HG02884 (cell line): ENCODE data around the gene LALBA.
A peak's percentile ranks its signal among the peaks of the same experiment; 100 is the strongest.
"Not testable (repeated sequence)": the region's sequence is repeated elsewhere in the genome, so short reads cannot be mapped to it uniquely, and the experiment has no call there.

Source experiments
- ATAC-seq: cut with Tn5 transposase; IDR thresholded peaks from one replicate; pipeline ENCODE4 v1.9.1; 2021; ENCODE audit warnings: mild to moderate bottlenecking, moderate library complexity; ENCODE audit not compliant: unreplicated experiment

Gene LALBA

DNA sequence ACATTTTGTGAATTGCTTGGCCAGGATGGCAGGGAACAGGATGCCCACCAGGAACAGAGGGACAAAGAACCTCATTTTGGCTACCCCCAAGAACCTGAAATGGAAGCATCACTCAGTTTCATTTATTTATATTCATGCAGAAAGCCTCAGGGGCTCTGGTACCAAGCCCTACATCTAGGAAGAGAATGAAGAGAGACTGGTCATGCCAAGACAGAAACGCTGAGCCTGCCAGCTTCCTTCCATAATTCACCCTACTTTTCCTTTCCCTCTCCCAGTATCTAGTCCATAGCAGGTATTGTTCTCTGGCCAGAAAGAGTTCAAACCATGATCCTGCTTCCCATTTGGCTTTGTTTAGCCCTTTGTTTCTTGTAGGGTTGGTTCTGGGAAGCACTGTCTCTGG lies at the start of gene LALBA:
Gene LALBA (minus strand): TSS at position 101 of the 400 bp plus-strand sequence. CDS start 26 bp downstream, at position 75.
- ATAC-seq, result no peak

DNA sequence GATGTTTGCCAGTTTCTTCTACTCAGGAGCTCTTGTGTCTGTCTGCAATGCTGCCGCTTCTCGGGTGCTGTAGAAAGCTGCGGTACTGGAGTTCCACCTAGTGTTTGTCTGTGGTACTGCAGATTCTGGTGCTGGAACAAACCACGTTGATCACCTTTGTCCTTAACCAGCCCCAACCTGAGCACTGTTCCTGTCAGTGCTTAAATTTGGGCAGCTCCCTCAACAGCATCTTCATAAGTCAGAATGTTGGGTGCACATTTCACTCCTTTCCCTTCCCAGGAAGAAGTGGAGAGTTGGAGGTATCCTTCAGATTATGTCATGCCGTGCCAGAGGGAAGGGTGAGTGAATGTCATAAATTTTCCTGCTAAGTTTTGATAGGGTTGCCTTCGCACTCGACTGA lies 48.7 kb upstream of the LALBA start:
- no peak for ATAC-seq

DNA sequence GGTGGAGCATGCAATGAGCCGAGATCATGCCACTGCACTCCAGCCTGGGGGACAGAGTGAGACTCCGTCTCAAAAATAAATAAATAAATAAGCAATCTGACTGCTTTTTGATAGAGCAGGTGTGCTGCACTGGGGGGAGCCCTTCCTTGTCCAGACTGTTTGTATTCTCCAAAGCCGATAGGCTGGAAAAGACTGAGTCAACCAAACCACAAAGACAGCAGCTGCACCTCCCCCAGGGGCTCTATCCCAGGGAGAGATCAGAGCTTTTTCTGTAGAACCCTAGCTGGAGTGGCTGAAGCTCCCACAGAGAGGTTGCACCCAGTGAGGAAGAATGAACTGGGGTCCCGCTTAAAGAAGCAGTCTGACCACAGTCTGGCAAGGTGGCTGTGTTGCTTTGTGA lies 45.8 kb upstream of the LALBA start:
- ATAC-seq, result no peak

GRCh38 chr12:48613321-48613720 lies 43.5 kb upstream of the LALBA start:
- no peak for ATAC-seq

DNA sequence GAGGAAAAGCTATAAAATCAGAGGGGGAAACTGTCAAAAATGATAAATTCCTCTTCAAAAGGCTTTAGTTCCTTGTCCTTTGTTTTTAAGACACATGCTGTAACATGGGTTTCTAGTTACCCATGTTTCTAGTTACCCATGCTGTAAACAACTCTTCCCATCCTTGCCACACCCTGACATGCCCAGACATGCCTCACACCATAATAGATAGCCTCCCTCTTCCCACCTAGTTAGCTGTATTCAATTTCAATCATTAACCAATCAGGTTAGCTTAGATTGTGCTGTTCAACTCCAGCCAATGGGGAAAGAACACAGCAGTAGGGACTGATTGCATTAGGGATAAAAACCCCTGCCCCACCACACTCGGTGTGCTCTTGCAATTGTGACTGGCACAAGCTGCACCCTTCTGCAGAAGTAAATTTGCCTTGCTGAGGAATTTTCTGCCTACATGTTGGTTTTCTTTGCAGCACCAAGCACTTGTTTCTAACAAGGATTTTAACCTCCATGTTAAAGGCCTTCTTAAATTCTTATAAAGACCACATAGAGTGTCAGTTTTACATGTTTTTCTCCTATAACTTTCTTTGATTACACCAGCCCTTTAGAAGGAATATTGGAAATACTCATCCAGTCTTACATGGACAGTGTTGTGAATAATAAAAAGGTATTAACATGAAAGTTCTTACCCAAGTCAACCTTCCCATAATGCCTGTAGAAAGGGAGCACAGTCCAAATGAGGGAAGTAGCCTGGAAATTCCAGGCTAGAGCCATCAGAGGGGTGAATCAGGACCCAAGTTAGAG lies 32.5 kb upstream of the LALBA start:
- ATAC-seq, result no peak

DNA sequence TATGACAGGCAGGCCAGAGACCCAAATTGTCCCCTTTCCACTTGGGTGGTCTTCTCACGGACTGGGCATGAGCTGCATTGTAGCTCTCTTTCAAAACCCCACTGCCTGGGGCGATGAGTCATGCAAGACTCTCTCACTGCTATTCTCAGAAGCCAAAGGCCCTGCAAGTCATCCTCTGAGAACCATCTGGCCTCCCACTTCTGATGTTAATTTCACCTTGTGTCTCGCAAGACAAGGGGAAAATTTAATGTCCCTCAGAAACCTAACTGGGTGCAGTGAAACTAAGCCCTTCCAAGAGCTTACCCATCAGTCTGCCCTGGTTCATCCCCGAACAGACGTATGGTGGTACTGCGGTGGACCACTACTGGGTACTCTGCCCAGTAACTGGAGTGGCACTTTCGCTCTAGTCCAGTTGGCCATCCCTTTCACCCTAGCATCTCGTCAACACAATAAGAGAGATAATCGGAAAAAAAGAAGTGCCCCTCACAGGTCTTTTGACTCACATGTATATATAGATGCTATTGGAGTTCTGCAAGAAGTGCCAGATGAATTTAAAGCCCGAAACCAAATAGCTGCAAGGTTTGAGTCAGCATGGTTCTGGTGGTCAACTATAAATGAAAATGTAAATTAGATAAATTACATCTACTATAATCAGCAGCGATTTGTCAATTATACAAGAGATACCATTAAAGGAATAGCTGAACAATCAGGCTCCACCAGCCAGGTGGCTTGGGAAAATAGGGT lies 31.3 kb upstream of the LALBA start:
- peak; percentile 76 for ATAC-seq

- ATAC-seq, result no peak
Observed at GRCh38 chr12:48600552-48600951, 30.7 kb upstream of the LALBA start.

DNA sequence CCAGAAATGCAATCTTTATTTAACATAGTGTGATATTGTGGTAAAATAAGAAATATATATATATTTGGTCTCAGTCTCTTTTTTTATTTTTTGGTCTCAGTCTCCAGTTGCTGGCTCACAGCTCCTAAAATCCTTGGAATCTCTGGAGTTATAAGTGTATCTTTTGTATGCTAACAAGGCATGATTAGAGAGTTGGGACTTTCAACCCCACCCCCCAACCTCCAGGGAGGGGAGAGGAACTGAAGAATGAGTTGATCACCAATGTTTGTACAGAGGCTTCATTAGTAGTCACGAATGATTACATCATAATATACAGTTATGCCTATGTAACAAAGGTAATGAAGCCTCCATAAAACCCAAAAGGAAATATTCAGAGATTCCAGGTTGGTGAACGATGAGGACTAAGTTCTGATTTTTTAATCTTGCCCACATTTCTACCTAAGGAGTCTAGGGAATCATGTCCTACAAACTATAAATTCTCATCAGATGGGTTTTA lies 22.8 kb upstream of the LALBA start:
- ATAC-seq, result no peak

GRCh38 chr12:48586361-48586760 lies 16.5 kb upstream of the LALBA start:
- no peak for ATAC-seq

DNA sequence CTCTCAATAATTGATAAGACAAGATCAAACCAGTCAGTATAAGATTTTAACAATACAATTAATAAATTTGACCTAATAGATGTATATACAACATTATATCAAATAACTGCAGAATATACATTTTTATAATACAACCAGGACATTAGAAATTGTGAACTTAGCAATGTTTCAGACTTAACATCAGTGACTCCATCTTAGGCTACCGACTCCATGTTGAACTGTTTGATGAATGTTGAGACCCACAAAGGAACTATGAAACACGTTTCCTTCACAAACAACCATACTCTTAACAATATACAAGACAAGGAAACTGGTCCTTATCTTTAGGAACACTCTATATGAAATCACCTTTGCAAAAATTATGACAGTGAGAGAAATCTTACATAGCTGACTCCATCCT lies 13.9 kb upstream of the LALBA start:
- no peak for ATAC-seq

GRCh38 chr12:48580831-48581230 lies 11.0 kb upstream of the LALBA start:
- ATAC-seq, result no peak

DNA sequence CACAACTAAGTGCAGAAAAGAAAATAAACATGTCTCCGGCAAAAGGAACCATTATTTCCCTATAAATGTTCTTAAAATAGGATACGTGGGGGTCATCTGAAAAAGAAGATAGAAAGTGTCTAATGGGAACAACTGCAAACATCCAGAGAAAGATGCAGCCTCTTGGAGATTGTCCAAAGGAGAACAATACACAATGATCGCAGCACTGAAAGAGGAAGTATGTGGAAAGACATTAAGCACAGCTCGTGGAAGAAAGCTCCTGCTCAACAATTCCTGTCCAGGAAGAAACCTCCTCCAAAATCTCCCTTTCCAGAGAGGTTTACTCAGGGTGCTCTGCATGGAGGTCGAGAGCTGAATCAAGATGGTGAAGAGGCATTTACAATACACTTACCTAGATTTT lies 2.5 kb upstream of the LALBA start:
- no peak for ATAC-seq

DNA sequence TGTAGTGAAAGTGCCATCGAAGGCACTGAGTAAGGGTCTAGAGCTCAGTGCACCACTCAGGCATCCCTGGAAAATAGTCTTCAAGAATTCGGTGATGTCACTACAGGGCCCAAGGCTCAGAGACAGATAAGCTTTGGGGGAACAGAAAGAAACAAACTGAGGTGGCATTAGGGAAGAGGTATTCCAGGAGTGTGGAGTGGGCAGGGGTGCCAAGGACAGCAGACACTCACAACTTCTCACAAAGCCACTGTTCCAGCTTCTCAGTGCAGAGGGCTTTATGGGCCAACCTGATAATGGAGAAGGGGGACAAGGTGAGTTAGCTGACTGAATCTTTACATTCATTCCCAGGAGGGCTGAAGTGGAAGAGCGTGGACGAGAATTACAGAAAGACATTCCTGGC lies 2.1 kb downstream of the LALBA start:
- no peak for ATAC-seq

DNA sequence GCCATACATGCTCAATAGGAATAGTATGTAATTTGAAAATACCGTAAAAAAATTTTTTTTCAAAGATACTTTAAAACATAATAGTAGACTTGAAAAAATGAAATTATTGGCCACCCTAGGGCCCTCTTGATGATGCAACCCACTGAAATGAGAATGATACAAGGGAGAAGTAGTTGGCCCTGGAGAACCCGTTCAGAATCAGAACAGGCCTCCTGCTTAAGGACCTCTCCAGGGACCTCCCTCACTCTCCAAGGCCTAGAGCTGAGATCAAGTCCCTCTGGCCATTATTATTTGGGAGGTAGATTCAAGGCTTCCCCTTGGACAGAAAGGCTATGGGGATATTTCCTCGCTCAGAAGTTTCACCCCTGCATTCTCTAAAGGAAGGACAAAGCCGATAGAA lies 11.9 kb downstream of the LALBA start:
- ATAC-seq, result no peak

GRCh38 chr12:48556631-48557030 lies 13.2 kb downstream of the LALBA start:
- no peak for ATAC-seq

DNA sequence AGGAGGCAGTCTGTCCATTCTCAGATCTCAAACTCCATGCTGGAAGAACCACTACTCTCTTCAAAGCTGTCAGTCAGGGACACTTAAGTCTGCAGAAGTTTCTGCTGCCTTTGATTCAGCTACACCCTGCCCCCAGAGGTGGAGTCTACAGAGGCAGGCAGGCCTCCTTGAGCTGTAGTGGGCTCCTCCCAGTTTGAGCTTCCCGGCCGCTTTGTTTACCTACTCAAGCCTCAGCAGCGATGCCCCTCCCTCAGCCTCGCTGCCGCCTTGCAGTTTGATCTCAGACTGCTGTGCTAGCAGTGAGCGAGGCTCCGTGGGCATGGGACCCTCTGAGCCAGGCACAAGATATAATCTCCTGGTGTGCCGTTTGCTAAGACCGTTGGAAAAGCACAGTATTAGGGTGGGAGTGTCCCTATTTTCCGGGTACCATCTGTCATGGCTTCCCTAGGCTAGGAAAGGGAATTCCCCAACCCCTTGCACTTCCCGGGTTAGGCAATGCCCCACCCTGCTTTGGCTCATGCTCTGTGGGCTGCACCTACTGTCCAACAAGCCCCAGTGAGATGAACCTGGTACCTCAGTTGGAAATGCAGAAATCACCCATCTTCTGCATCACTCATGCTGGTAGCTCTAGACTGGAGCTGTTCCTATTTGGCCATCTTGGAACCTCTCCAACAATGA lies 16.0 kb downstream of the LALBA start:
- ATAC-seq, result not testable (repeated sequence)

- not testable (repeated sequence) for ATAC-seq
Observed at GRCh38 chr12:48551636-48552035, 18.2 kb downstream of the LALBA start.

GRCh38 chr12:48547012-48547411 lies 22.8 kb downstream of the LALBA start:
- not testable (repeated sequence) for ATAC-seq

DNA sequence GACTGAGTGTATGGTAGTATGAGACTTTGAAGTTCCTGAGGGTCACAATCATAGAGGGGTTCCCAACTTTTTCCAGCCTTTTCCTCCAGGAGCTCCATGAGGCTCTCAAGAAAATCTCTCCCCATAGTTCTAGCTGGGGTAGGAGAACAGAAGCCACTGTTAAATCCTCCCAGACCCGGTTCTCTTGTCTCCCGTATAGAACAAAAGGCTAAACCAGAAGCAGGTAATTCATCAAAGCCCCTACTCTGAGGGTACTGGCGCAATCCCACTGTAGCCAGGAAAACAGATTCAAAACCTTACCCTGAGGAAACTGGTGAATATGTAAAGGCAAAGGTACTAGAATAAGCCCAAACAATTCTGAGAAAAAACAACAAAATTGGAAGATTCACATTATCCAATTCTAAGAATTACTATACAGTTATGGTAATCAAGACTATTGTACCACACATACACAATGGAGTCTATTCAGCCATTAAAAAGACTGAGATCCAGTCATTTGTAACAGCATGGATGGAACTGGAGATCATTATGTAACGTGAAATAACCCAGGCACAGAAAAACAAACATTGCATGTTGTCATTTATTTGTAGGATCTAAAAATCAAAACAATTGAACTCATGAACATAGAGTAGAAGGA lies 23.9 kb downstream of the LALBA start:
- ATAC-seq, result no peak

GRCh38 chr12:48542300-48542928 lies 27.4 kb downstream of the LALBA start:
- no peak for ATAC-seq

DNA sequence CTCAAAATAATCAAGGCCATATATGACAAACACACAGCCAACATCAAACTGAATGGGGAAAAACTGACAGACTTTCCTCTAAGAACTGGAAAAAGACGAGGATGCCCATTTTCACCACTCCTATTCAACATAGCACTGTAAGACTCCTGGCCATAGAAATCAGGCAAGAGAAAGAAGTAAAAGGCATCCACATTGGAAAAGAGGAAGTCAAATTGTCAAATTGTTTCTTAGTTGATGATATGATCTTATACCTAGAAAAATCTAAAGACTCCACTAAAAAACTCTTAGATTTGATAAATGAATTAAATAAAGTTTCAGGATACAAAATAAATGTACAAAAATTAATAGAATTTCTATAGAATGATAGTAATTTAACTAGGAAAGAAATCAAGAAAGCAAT lies 33.2 kb downstream of the LALBA start:
- no peak for ATAC-seq
